MV-4-11 (cell line): Measurements from ENCODE around the gene RPA4.
"Not testable (repeated sequence)": the region's sequence is repeated elsewhere in the genome, so short reads cannot be mapped to it uniquely, and the experiment has no call there.

Experiments used
- DNase-seq: peaks from one replicate; lab custom pipeline; 2025; lab: John Stamatoyannopoulos, UW

The RPA4 gene

GRCh38 chrX:96883608-96884007 lies at the start of gene RPA4:
Gene RPA4, plus strand, starts transcription at chrX:96883908. Its CDS starts 403 bp downstream, at chrX:96884311.
- no peak for DNase-seq

- no peak for DNase-seq
Measured at GRCh38 chrX:96834137-96834536, 49.6 kb upstream of the RPA4 start.

GRCh38 chrX:96835660-96836289 lies 47.9 kb upstream of the RPA4 start:
- DNase-seq, result no peak

- DNase-seq, result no peak
Measured at GRCh38 chrX:96837808-96838207, 45.9 kb upstream of the RPA4 start.

GRCh38 chrX:96838537-96838936 lies 45.2 kb upstream of the RPA4 start:
- no peak for DNase-seq

GRCh38 chrX:96841325-96841724 lies 42.4 kb upstream of the RPA4 start:
- DNase-seq, result no peak

GRCh38 chrX:96841866-96842265 lies 41.8 kb upstream of the RPA4 start:
- DNase-seq, result not testable (repeated sequence)

- DNase-seq, result no peak
Measured at GRCh38 chrX:96843566-96843965, 40.1 kb upstream of the RPA4 start.

GRCh38 chrX:96846841-96847240 lies 36.9 kb upstream of the RPA4 start:
- DNase-seq, result no peak

- DNase-seq, result not testable (repeated sequence)
Measured at GRCh38 chrX:96859422-96859821, 24.3 kb upstream of the RPA4 start.

- peak; percentile 54 for DNase-seq
Measured at GRCh38 chrX:96861218-96861617, 22.5 kb upstream of the RPA4 start.

GRCh38 chrX:96861661-96862060 lies 22.0 kb upstream of the RPA4 start:
- DNase-seq, result no peak

- DNase-seq, result no peak
Measured at GRCh38 chrX:96884027-96884426, 319 bp downstream of the RPA4 start.

GRCh38 chrX:96889726-96890125 lies 6.0 kb downstream of the RPA4 start:
- DNase-seq, result no peak

GRCh38 chrX:96906741-96907140 lies 23.0 kb downstream of the RPA4 start:
- DNase-seq, result no peak

GRCh38 chrX:96907516-96908272 lies 24.0 kb downstream of the RPA4 start:
- DNase-seq, result no peak

GRCh38 chrX:96909291-96909690 lies 25.6 kb downstream of the RPA4 start:
- no peak for DNase-seq

GRCh38 chrX:96918864-96919263 lies 35.2 kb downstream of the RPA4 start:
- no peak for DNase-seq

GRCh38 chrX:96919672-96920071 lies 36.0 kb downstream of the RPA4 start:
- DNase-seq, result no peak

GRCh38 chrX:96924581-96924980 lies 40.9 kb downstream of the RPA4 start:
- DNase-seq, result no peak

GRCh38 chrX:96929036-96929435 lies 45.3 kb downstream of the RPA4 start:
- DNase-seq, result no peak
